Hematopoietic multipotent progenitor cell treated with erythropoietin and hydrocortisone succinate and interleukin-3 and kit ligand, for 4 days (in vitro differentiated cells): ENCODE measurements around the gene CLRN1.

Source experiments
- DNase-seq: peaks from one replicate; pipeline ENCODE4 v3.0.0-alpha.2; 2015

Gene CLRN1

DNA sequence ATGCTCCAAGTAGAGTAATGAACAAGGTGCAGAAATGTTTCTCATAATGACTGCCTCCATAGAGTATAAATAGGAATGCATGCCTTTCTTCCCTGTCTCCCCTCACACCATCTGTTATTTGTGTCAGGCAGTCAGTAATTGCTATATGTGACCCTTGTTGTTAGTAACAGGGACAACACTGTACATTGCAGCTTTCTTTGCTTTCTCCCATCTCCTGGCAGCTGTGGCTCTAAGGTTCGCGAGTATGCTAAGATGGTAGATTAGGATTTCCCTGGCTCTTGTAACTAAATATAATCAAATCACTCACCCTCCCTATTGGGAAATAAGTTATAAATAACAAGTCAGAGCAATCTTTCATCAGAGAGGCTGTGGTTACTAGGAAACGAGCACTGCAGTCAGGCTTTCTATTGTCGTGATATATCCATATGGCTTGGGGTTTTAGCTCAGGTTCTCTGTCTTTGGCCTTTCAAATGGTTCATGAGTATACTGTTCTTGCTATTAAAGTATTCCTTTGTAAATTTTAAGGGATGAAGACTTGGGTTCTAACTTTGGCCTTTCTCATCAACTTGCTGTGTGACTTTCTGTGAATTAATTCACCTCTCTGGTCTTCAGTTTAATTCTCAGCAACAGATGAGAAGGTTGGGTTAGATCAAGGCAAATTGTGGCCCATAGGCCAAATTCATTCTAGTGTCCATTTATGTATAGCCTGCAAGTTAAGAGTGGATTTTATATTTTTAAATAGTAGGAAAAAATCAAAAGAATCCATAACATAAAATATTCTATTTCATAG, 59.2 kb downstream of the CLRN1 start:
- no peak for DNase-seq

DNA sequence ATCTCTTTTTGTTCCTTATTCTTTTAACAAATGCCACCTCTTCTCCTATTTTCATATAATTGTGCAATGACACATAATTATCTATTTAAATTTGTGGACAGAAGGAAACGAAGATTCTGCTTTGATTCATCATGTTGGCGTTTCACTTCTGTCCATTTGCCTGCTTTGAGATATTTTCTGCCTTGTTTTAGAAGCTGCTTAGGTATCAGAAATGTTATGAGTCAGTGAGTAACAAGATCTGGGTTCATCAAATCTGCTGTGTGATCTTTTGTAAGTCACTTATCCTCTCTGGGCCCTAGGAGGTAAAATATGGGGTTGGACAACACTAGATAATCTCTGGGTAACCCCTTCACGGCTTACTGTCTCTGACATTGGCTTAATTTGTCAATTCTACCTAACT, 60.0 kb downstream of the CLRN1 start:
- DNase-seq, result no peak

DNA sequence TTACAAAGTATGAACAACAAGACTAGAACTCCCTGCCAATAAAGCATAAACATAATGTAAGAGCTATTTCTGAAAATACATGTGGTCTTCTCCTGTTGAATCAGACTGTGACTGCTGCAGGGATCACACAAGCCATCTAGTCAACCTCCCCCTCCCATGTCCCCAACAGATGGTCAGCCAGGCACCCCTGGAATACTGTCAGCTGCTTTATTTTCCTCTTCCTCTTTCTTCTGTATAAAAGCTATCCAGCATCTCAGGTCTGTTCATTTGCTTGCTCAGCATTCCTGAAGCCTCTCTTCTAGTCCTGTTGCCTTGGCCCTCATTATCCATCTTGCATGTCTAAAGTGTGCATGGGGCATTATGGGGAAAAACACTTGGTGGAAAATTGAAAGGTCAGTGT, 60.8 kb downstream of the CLRN1 start:
- DNase-seq, result peak; percentile 12

DNA sequence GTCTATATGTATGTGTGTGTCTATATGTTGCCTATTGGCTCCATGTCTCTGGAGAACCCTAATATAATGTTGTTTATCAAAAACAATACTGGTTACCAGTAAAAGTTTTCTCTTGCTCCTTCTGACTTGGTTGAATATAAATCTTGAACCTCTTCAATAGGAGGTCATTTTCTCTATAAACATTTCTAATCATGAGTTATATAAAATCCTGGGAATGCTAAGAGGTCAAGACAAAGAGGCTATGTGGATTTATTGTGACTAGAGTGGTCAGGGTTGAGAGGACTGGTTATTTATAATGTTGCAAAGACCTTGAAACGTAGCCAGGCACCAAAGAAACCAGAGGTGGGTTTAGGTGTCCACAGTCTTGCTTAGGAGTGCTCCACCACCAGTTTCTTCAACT, 66.1 kb downstream of the CLRN1 start:
- DNase-seq, result no peak

DNA sequence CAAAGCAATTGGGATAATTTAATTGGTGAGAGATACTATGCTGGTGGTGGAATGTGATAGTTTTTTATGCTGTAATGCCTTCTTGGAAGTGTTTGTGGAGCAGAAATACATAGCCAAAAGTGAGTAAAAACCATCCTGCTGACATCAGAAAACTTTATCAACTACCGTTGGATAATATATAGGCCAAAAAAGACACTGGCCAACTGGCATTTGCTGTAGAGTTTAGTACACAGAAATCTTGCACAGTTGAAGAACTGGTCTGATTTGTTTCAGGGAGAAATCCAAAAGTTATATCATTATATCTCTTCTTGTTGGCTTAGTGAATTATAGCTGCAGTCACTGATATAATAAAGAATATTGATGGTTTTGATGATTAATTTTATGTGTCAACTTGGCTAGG, 66.8 kb downstream of the CLRN1 start:
- DNase-seq, result no peak

DNA sequence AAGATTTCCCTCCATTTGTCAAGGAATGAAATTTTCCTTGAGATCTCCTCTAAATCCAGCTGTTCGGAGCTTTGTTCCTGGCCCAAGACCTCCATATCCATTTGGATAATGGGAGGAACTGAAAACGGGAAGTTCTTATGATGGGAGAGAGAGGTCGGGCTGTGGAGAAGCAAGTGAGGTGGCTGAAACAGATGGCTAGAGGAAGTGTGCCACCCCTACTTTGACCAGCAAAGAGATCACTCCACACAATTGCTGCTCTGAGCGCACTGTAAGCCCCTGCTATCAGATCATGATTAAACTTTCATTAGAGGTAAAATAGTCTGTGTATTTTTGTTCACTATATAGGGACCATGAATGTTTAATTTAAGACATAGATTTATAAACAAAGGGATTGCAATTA, 67.2 kb downstream of the CLRN1 start, which contains the start of gene MINDY4B:
Gene MINDY4B, minus strand, starts transcription at position 101 of the 400 bp plus-strand sequence. Its CDS starts 0 bp downstream, at position 101.
- no peak for DNase-seq

DNA sequence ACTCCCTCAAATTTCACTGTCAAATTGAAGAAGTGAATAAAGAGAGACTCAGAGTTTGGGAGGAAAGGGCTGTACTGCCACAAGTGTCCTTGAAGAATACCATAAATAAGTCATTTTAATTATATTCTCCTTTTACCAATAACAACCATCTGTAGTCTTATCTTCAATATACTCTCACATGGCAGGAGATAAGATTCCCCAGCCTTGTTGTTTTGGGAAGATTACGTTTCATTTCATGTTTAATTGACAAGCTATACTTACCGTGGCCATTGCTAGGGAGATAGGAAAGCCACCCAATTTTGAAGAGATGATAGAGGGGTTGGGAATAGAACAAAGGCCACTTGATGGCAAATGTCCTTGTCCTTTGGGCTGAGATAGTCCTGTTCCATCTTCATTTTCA, 69.5 kb downstream of the CLRN1 start:
- DNase-seq, result peak; percentile 49

DNA sequence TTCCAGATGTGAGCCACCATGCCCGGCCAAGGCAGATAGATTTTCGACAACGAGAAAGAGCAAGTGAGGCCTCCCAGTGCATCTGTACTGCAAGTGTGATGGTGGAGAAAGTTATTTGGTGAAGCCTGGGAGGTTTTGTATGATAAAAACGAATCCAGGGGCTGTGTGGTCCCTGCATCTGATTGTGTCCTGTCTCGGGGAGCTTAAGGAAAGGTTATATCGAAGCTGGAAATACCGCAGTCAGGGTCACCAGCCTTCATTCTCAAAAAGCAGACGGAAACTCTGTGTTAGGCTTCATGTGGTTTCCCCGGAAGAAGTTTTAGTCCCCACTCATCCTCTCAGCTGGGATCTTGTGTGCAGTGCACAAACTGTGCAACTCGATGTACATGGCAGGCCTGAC, 70.7 kb downstream of the CLRN1 start:
- DNase-seq, result no peak

DNA sequence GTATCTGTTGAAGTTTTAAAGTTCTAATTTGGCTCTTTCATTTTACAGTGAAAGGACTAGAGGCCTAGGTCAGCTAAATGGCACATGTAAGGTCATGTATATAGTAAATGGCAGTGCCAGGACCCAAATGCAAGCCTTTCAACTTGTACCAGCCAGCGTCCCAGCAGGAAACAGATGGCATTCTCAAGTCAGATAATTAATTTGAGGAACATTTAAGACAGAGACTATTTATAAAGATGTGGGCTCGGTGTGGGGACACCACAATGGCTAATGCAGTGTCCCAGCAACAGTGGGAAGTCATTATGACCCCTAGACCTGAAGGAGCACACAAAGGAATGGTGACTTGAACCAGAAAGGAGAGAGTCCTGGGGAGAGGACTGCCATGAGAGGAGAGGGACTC, 73.4 kb downstream of the CLRN1 start:
- DNase-seq, result peak; percentile 80

DNA sequence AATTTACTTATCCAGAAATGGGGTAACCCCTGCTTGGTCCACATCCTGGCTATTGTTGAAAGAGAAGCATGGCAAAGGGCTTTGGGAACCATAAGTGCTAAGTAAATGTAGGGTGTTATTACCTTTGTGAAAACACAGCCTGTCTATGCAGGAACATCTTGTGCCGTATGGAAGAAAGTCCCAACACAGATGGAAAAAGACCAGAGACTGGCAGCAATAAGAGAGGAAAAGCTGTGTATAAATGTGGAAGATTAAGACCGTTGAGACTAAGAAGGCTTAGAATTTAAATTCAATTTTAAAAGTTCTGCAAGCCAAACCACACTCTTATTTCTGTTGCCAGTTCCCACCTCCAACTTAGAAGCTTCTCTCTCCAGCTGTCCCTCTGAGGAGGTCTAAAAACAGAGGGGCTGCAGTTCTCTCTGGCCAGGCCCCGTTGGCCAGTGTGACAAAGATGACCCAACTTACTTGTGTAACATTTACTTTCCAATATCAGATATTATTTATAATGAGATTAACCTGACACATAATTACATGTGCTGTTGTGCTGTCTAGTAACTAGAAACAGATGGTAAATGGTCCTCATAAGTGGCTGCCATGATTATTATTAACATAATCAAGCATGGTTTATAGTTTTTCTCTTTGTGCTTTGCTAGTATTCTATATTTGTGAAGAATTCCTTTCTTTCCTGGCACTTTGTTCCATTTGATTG, 74.3 kb downstream of the CLRN1 start:
- DNase-seq, result no peak

DNA sequence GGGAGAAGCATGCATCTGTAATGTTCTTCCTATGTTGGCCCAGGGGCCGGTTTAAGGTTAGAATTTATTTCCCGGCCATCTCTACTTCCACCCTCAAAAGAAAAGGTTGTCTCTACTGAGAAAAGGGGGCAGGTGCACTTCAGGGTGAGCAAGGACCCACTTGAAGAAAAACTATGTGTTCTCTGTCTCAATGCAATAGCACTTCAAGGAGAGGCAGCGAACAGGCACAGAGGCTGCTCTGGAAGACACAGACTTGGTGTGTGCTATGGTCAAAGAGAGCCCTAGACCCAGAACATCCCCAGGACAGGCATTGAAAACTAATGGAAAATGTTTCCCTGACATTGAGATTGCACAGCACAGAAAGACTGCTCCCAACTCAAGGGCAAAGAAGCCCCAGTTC, 74.9 kb downstream of the CLRN1 start:
- no peak for DNase-seq

DNA sequence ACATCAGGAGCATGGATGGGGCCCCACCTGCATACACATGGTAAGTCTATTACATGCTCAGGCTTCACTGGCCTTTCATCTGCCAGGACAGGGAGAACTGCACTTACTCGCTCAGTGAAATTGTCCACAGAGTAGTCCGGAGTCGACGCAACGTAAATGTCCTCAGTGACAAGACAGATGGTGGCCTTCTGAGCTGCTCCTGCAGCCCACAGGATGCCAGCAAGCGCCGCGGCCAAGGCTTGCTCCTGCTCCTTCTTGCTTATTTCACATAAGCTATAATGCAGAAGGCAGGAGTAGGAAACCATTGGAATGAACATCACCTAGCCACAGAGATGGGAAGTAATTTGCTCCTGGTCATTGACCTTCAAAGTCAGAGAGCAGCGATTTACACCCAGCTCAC, 81.7 kb downstream of the CLRN1 start:
- DNase-seq, result no peak

DNA sequence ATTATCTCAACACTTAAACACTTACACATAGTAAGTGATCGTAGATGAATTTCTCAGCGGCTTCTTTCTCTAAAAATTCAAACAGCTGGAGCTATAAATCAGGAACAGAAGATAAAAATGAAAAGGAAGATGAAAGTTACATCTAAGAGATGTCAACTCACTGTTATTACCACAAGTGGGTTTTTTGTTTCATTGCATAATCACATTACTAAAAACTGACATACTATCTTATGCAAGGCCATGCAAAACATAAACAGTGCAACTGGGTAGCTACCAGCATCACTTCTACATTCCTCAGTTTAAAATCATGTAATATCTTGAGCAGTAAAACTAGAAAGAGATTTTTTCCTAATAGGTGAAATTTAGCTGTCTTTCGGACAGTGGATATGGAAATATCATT, 82.2 kb downstream of the CLRN1 start:
- DNase-seq, result peak; percentile 81

DNA sequence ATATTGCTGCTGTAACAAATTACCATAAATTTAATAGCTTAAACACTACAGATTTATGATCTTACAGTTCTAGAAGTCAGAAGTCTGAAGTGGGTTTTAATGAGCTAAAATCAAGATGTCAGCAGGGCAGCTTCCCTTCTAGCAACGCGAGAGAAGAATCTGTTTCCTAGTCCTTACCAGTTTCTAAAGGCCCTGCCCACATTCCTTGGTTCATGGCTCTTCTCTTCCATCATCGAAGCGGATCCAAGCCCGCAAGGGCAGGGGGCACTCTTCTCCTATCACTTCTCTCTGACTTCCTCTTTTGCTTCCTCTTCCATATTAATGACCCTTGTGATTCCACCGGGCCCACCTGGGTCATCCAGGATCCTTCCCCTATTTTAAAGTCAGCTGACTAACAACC, 83.4 kb downstream of the CLRN1 start:
- peak; percentile 36 for DNase-seq

DNA sequence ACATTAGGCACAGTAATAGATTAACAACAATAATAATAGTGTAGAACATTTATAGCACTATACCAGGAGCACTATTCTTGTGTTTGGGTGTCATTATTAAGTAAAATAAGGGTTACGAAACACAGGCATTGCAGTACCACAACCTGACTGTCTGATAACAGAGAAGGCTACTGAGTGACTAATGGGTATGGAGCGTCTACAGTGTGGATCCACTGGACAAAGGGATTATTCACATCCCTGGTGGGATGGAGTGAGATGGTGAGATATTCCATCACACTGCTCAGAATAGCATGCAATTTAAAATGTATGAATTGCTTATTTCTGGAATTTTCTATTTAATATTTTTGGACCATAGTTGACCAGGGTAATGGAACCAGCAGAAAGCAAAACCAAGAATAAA, 85.5 kb downstream of the CLRN1 start:
- no peak for DNase-seq

DNA sequence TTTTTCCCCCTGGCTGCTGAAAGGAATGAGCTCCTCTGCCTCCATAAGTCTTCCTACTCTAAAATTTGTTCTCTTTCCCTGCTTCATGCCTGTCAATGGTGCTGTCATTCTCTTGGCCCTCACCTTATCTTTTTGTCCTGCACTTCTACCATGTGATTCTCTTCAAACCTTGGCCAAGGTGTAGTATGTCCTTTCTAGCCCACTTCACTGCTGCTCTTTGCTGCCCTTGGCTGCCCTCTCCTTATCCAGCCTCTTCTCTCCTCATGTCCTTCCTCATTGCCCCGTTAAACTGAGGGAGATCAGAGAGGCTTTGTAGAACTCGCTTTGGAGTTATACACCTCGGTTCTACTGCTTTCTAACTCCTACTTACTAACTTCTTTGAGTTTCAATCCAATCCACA, 87.0 kb downstream of the CLRN1 start:
- DNase-seq, result no peak

DNA sequence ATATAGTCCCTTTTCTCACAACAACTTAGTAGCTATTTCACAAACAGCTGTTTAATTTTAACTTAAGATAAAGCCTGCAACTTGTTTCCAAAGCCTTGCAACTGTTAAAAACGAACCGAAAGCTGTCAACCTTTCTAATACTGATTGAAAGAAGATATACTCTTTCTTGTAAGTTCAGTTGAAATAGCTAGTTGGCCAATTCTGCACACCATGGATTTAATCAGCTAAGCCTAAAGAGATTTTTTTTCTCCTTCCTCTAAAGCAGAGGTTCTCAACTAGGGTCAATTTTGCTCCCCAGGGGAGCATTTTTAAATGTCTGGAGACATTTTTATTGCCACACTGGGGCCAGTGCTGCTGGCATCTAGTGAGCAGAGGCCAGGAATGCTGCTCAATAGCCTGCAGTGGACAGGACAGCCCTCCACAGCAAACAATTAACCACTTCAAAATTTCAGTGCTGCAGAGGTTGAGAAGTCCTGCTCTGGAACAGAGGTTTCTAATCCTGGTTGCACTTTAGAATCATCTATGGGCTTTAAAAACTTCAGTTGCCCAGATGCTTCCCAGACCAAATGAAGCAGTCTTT, 93.4 kb downstream of the CLRN1 start:
- DNase-seq, result no peak

DNA sequence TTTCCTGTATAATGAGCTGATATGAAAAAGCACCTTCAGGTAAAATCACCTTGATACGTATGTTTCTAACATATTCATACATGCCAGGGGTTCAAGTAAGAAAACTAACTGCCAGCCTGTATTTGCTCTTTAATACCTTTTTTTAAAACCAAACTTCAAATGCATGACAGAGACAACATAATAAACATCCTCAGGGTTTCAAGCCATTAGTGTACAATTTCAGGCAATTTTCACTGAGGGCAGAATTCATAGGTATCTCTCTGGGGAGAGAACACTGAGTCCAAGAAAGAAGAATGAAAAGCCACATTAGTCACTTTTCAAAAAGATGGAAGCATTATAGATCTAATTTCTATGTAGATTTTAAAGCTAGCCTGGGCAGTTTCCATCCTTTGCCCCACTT, 94.2 kb downstream of the CLRN1 start:
- no peak for DNase-seq

DNA sequence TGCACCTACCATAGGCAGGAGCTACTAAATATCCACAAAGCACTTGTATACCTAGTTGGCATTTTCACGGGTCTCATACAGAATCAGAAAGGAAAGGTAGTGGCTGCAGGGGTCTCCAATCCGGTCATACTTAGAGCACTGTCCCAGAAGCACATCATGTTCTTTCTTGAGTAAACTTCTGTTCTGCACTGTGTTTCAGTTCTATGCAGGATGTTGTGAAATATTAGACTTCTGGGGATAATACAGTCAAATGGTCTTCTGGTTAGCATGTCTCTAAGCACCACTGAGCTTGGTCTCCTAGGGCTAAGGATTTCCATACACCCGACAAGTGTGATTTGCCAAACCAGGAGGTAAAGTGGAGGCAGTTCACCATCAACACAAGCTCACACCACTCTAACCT, 95.2 kb downstream of the CLRN1 start:
- DNase-seq, result no peak

DNA sequence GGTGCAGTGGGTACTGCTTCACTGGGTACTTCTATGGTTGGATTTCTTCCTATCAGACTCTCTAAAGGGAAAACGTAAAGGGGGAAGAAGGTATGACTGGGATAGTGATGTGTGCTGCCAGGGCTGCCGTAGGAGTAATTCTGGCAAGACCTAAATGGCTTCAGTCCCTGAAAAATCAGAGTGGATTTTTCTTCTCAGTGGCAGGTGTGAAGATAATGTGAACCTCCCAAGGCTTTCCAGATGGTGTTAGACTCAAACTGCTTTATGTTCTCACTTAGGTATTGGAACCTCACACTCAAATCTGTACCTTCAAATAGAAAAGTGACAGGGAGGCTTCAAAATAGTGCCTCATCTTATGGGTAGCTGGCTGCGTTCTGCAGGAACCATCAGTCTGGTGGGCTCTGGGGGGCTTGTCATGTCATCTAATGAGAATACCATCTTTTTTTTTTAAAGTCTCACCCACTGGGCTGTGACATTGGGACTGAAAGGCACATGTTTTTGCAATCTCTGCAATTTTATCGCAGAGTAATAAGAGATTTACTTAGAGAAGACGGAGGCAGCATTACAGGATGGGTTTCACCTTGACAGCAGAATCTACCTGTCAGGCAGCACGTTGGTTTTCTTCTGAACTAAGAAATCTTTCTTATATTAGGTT, 95.8 kb downstream of the CLRN1 start:
- no peak for DNase-seq
